ENCODE results near the gene PDZRN3.

DNA sequence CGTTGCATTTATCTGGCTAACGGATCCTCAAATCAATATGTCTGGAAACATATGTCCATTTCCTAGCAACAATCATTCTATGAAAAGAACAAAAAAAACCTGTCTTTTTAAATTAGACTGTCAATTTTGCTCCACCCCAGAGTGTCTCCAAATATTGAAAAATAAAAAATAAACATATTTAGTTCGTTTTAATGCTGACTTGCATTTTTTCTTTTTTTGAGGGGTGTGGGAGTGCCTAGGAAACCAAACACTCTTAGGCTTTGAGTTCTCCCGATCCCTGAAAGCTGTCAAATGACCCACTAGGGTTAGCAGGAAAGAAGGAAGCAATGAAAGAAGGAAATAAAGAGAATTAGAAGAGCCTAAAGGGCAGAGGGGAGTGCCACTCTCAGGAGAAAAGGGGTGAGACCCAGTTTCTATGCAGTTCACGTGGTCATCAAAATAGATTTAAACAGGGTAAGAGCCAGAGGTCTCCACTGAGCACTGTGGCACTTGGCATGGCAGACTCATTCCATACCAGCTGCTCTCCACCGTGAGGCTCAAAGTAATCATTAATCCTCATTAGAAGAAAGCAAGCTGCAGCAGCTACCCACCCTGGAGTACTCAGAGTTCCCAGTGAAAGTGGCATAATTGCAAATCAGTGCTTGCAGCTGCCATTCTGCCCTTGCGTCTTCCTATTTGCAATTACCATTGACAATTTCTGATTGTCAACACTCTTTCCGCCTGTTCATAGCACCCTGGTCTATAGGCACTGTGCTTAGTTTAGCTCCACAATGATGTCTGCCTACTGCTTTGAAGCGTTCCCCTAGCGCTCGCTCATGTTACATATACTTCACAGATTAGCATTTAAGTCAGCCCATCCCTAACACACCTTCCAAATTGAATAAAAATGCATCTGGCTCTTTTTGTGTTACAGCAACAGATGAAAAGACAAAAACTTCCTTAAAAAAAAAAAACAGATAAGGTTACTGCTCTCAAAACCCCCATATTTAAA is 32.3 kb downstream of the PDZRN3 start:
- TF ChIP-seq, protein P1, sequence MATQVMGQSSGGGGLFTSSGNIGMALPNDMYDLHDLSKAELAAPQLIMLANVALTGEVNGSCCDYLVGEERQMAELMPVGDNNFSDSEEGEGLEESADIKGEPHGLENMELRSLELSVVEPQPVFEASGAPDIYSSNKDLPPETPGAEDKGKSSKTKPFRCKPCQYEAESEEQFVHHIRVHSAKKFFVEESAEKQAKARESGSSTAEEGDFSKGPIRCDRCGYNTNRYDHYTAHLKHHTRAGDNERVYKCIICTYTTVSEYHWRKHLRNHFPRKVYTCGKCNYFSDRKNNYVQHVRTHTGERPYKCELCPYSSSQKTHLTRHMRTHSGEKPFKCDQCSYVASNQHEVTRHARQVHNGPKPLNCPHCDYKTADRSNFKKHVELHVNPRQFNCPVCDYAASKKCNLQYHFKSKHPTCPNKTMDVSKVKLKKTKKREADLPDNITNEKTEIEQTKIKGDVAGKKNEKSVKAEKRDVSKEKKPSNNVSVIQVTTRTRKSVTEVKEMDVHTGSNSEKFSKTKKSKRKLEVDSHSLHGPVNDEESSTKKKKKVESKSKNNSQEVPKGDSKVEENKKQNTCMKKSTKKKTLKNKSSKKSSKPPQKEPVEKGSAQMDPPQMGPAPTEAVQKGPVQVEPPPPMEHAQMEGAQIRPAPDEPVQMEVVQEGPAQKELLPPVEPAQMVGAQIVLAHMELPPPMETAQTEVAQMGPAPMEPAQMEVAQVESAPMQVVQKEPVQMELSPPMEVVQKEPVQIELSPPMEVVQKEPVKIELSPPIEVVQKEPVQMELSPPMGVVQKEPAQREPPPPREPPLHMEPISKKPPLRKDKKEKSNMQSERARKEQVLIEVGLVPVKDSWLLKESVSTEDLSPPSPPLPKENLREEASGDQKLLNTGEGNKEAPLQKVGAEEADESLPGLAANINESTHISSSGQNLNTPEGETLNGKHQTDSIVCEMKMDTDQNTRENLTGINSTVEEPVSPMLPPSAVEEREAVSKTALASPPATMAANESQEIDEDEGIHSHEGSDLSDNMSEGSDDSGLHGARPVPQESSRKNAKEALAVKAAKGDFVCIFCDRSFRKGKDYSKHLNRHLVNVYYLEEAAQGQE (IDR thresholded peaks at IDR 0.05; ENCODE audit: insufficient read depth in 1 of 2, low read depth in 2 of 2, low read length in 2 of 2) = no peak
- TF ChIP-seq POLR2AphosphoS5 (IDR thresholded peaks at IDR 0.05; ENCODE audit: low read depth, low read length) = no peak
